ENCODE results near the gene TSPOAP1.

DNA sequence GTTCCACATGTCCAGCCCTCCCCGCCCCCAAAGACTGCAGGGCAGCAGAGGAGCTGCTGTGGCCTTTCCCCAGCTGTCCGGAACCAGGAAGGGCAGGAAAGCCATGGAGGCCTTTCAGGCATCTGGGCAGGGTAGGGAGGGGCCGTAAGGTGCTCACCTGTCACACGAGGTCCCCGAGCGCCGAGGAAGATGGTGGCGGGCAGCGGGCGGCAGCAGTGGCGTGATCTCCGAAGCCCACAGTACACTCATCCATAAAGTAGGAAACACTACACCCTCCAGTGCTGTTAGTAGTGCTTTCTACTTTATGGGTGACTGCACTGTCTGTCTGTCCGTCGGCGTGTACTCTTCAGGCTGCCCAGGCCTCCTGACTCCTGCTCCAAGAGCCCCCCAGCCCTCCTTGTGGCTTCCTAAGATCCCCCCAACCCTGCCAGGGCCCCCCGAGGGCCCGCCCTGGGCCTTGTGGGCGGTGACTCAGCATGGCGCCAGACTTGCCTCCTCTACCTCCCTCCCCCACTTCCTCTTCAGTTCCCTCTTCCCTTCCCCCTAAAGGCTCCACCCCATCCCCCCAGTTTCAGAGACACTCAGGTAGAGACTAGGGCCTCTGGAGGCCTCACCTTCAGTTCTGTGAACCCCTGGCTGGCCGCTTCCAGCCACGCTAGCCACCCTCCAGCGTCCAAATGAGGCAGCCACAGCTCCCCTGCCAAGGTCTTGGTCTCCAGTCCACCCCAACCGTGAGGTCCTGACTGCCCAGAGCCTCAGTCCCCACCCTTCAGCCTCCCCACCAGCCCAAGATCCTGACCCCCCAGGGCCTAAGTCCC is 2.6 kb upstream of the TSPOAP1 start:
- TF ChIP-seq, protein P1, sequence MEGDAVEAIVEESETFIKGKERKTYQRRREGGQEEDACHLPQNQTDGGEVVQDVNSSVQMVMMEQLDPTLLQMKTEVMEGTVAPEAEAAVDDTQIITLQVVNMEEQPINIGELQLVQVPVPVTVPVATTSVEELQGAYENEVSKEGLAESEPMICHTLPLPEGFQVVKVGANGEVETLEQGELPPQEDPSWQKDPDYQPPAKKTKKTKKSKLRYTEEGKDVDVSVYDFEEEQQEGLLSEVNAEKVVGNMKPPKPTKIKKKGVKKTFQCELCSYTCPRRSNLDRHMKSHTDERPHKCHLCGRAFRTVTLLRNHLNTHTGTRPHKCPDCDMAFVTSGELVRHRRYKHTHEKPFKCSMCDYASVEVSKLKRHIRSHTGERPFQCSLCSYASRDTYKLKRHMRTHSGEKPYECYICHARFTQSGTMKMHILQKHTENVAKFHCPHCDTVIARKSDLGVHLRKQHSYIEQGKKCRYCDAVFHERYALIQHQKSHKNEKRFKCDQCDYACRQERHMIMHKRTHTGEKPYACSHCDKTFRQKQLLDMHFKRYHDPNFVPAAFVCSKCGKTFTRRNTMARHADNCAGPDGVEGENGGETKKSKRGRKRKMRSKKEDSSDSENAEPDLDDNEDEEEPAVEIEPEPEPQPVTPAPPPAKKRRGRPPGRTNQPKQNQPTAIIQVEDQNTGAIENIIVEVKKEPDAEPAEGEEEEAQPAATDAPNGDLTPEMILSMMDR (conservative IDR thresholded peaks at IDR 0.05 in 1 of 2, IDR thresholded peaks at IDR 0.05 in 1 of 2; ENCODE audit: extremely low read depth in 1 of 2, insufficient read depth in 1 of 2, low read depth in 1 of 2, low read length in 2 of 2), result no peak
- TF ChIP-seq EZH2 (IDR thresholded peaks at IDR 0.05; ENCODE audit: borderline replicate concordance, low read length), result no peak

Data from mammary epithelial cell (primary cell).